CD4-positive, alpha-beta T cell treated with Interleukin-6 at 100 ng/mL for 8 hours (primary cell): ENCODE measurements around the gene MERTK.
"Not testable (repeated sequence)": the region's sequence is repeated elsewhere in the genome, so short reads cannot be mapped to it uniquely, and the experiment has no call there.

Experiments
- DNase-seq: peaks from one replicate; pipeline ENCODE4 v3.0.0-alpha.2; 2020; ENCODE audit warnings: mixed read lengths, low spot score

Gene MERTK

DNA sequence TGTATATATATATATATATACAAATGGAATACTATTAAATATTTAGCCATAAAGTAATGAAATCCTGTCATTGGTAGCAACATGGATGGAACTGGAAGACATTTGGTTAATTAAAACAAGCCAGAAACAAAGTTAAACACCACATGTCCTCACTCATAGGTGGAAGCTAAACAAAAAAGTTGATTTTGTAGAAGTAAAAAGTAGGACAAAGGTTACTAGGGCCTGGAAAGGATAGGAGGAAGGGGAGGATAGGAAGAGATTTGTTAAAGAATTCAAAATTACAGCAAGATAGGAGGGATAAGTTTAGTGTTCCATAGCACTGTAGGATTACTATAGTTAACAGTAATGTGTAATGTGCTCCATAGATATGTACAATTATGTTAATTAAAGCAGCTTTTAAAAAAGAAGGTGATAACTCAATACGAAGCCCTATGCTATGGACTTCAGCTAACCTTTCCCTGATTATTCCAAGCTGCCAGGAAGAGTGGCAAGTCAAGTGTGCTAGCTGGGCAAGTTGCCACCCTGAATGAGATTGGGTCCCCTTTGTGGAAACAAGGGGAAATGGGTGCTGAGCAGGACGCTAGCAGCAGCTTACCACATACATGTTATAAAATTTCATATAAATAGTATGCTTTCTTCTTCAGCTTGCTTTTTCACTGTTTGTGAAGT lies 12.3 kb downstream of the MERTK start:
- no peak for DNase-seq

DNA sequence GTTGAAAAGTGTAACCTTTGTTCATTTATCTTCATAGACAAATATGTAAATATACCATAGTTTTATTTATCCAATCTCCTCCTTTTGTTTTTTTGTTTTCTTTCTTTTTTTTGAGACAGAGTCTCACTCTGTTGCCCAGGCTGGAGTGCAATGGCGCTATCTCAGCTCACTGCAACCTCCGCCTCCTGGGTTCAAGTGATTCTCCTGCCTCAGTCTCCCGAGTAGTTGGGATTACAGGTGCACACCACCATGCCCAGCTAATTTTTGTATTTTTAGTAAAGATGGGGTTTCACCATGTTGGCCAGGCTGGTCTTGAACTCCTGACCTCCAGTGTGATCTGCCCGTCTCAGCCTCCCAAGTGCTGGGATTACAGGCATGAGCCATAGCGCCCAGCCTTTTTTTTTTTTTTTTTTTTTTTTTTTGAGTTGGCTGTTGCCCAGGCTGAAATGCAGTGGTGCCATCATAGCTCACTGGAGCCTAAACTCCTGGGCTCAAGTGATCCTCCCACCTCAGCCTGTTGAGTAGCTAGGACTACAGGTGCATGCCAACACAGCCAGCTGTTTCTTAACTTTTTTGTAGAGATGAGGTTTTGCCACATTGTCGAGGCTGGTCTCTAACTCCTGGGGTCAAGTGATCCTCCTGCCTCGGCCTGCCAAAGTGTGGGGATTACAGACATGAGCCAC lies 13.0 kb downstream of the MERTK start:
- not testable (repeated sequence) for DNase-seq

DNA sequence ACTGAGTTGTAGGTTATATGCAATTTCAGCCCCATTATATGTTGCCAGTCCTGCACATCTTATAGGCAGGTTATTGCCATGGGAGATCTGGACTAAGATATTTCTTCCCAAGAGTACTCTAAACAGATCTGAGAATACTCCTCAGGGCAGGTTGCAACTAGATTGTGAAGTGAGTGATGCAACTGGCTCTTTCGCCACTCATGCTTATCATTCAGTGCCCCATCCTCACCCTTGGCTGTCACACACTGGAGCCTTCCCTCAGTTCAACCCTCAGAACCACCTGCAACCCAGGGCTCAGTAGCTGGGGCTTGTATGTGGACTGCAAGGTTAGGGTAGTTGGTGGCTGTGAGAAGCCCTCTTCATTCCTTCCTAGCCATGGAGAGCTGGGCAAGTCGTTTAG lies 14.1 kb downstream of the MERTK start:
- no peak for DNase-seq

DNA sequence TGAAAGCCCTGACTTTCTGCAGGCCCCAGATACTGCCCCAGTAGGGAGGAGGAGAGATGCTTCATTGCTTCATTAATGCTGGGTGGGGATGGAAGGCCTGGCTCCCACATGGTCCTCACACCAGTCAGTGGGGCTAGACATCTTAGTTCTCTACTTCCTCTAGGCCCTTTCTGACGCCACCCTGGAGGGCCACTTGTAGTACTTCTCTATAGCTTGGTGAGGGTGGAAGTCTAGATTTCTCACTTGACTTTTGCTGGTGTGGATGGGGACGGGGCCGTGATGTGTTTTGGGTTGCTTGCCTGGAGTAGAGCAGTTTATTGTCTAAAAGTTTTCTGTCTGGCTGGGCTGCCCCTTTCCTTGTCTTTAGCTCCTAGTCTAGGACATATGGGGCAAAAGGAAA lies 18.7 kb downstream of the MERTK start:
- DNase-seq = no peak

DNA sequence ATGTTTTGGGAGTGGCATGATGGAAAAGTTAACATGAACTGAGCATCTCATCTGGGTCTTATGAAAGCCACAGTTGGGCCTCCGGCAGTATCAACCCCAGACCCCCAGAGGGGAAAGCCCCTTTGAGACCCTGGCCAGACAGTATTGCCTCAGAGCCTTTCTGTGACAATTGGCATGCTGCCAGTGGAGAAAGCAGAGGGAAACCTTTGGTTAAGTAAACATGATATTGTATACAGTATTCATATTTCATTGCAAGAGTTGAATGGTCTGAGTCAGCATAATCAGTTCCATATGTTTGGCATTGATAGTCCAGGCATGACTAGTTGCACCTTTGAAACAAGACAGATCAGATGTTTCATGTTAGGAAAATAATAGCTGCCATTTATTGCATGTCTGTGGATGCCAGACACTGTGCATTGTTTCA lies 20.0 kb downstream of the MERTK start:
- DNase-seq = no peak

DNA sequence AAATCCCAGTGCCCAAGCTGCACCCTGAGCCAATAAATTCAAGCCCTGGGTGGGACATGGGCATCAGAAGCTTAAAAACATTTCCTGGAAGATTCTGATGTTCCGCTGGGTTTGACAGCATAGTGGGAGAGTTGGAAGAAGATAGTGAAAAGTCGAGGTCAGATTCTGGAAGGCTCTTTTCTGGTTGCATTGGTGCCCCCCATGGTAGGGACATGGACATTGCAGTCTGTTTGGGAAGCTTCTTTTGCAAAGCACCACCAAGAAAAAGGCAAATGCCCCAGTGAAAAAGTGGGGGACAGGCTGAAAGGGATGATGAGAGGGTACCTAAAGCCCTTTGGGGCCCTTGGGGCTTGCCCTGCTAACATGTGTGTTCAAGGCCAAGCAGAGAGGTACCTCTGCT lies 21.0 kb downstream of the MERTK start:
- DNase-seq = no peak

DNA sequence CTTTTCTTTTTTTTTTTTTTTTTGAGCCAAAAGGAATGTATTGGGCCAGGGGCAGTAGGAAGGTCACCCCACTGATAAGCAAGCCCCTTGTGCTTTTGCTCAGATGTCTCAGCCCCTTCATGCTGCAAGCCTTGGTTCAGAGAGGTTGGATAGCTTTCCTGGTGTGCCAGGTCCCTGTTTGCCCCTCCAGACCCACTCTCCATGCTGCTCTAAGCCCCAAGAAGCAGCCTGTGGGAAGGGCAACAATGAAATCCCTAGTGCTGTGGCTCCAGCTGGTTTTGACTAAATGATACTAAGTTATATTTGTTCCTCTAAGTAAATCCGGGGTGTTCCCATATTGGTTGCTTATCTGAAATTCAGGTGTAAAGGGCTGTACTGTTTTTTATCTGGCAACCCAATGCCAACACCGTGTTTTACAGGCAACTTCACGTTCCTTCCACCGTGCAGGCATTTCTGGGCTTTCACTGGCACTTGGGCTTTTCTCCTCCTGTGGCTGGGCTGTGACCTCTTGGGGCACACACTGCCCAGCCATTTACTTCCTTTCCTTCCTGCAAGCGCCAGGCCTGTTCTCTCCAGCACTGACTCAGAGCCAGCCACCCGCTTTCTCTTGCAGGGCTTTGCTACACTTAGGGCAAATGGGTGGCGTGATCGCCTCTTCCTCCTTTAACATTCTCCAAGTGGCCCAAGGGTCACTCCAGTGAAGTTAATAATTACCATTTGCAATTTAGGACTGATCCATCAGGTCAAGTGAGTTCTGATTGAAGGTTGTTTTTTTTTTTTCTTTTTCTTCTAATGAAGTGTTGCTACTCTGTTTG lies 21.6 kb downstream of the MERTK start:
- DNase-seq = no peak

DNA sequence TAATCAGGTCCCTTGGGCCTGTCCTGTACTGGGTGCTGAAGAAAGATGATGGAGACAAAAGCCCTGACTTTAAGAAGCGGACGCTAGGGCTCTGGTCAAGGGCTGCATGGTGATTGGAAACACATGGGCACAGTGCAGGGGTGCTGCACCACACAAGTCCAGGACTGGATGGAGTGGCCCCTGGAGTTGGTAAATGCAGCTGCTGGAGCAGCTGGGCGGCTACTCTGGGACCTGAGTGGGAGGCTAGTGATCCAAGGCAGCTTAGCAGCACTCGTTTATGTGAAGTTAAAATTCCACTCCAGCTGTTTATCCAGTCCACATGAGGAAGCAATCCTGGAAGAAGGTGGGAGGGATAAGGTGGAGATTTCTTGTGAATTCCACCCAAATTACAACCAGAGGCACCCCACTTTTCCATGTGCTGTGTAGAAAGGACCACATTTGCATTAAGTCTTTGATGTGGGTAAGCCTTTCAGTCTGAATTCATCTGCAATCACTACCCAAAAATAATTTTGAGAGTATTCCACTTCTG lies 24.9 kb downstream of the MERTK start:
- no peak for DNase-seq

DNA sequence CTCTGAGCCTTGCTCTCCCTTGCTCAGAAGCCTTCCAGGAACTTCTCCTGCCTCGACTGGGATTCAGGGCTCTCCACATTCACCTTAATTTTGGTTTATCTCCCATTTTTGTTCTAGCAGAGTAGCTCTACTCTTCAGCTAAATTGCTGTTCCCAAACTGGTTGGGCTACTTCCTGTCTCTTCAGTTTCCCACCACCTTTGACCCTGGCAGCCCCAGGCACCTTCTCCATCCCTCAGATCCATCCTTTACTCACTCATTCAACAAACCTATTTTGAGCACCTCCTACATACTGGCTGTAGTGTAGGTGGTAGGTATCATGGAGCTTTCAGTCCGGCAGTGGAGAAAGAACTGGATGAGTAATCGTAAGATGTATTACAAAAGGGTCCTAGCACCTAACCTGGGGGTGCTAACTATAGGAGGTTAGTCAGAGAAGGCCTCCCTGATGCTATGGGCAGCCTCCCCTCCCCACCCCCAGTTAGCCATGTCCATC lies 26.3 kb downstream of the MERTK start:
- DNase-seq = no peak

DNA sequence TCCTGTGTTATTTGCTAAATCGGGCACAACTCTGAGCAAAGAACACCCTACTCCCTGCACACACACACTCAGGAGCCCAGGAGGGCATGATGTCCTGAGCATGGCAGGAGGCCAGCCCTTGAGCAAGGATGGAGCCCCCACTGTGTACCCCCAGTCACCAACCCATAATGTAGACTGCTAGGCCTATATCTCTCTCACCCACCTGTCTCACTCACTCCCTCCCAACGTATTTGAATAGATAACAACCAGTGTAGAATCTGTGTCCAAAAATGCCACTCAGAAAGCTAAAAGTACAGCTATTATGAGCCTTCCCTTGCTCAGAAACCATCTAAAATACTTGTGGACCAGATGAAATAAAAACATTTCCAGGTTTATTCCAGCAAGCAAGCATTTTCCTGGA lies 29.3 kb downstream of the MERTK start:
- DNase-seq = no peak

DNA sequence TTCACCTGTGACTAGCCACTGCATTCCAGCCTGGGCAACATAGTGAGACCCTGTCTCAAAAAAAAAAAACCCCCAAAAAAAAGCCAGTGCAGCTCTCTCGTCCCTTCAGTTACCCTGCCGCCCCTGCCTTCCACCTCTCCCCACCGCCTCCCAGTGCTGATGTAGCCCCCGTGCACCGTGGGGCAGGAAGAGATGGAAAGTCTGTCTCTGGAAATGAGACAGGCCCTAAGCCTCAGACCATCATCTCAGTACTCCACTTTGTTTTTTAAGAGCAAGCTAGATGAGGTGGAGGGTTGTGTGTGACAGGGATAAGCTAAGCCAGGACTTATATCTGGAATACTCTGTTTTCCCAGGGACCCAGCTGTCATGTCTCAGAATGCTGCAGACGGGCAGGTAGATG lies 32.0 kb downstream of the MERTK start:
- no peak for DNase-seq

DNA sequence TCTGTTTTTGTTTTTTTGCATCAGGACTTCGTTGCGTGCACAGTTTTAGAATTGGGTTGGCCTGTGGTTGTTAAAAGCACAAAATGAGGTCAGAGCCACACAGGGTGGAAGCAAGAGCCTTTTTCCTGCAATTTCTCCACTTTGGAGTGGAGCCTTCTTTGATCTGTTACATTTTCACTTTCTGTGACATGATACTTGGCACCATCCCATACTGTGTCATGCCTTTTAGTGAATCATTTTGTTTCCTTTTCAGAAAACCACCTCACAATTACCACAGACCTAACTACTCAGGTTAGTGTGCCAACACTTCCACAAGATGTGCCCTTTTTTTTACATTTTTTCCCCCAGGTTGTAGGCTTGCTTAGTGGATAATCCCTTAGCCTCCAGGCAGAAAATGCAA lies 32.5 kb downstream of the MERTK start:
- no peak for DNase-seq

DNA sequence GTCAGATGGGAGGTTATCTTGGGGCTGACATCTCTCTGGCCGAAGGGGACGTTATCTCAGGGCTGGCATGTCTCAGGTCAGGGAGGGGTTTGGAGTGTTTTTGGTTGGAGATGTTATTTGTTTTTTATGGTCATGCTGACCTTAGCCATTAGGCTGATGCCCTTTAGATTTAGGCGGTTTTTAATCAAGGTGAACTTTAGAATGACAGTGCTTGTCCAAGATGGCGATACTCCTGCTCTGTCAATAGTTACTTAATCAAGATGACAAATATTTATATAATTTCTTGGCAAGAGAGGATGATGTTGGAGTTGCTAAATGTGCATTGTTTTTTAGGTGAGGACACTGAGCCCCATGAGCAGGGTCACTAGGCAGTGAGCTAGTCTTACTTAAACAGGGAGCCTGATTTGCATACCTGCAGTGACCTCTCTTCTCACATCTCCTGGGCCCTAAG lies 34.5 kb downstream of the MERTK start:
- DNase-seq = no peak

DNA sequence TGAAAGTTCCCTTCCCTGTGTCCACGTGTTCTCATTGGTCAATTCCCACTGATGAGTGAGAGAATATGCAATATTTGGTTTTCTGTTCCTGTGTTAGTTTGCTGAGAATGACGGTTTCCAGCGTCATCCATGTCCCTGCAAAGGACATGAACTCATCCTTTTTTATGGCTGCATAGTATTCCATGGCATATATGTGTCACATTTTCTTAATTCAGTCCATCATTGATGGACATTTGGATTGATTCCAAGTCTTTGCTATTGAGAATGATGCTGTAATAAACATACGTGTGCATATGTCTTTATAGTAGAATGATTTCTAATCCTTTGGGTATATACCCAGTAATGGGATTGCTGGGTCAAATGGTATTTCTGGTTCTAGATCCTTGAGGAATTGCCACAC lies 35.5 kb downstream of the MERTK start:
- not testable (repeated sequence) for DNase-seq

DNA sequence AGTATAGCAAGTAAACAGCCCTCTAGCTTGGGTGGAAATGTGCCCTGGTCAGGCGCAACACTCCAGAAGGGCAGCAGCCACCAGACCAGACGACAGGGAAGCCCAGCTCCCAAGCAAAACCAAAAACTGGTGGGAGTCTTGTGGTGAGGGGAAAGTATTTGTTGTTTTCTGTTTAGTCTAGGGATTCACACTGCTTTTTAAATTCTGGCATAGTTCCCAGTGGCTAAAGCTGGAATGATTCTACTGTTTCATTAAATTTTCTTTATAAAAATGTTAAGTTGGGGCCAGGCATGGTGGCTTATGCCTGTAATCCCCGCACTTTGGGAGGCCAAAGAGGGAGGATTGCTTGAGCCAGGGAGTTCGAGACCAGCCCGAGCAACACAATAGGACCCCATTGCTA lies 38.5 kb downstream of the MERTK start:
- no peak for DNase-seq

DNA sequence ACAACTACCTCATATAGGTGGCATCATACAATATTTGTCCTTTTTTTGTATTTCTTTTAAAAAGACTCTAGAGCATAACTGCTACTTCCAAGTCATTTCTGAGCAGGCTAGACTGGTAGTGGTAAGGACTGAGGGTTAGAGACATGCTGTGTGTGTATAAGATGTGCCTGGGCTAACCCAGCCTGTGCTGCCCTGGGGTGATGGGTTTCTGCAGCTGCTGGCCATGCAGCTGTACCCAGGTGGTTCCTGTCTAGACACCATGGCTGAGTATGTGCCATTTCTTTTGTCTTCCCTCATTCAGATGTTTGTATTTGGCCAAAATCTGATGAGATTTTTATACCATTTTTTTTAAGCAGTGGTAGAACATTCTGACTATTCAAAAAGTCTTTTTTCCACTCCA lies 40.0 kb downstream of the MERTK start:
- DNase-seq = no peak

DNA sequence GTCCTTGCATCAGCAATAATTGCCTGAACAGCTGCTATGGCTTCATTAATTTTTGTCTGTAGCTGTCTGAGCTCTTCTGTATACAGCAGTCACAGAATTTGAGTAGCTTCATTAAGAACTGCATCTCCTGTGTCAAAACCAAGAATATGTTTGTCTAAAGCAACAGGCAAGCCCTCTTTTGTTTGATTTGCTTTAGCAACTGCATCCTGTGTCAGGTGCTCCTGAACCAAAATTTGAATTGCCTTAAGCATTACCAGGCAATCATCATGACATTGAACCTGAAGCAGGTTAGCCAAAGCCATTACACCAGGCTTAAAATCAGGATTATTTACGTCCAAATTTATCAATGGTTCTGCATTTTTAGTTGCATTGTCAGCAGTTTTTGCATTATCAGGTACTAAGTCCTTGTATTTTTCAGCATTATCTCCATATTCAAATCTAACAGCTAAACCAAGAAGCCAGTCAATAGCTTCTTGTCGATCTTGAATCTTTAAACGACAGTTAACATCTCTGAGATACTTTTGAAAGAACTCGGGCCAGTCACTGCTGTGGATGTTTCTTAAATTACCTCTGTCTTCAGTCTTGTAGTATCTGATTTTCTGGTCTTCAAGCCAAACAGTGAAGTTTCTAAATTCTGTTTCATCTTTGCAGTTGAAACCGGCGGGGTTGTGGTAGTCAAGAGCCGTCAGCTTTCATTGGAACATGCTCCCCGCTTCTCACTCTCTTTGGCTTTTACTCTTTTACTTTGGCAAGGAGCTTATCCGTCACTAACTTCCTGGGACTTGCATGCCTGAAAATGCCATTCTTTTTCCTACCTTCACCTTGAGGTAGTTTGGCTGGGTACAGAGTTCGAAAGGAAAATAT lies 42.2 kb downstream of the MERTK start:
- DNase-seq = no peak

DNA sequence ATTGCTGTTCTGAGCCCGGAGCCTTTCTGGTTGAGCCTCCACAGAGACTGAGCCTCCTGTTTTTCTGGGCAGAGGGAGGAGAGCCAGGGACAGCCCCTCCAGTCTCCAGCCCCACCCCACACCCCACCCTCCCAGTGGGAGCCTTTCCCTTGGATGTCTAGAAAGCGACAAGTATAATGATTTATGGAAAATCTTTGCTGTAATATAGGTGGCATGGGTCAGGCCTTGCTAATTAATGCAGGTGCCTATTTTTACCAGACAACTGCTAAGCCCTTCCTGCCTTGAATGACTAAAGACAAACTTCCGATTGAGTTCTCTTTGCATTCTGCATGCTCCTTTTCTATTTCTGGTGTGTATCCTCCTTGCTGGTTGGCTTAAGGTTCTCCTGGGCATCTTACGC lies 43.1 kb downstream of the MERTK start:
- no peak for DNase-seq

DNA sequence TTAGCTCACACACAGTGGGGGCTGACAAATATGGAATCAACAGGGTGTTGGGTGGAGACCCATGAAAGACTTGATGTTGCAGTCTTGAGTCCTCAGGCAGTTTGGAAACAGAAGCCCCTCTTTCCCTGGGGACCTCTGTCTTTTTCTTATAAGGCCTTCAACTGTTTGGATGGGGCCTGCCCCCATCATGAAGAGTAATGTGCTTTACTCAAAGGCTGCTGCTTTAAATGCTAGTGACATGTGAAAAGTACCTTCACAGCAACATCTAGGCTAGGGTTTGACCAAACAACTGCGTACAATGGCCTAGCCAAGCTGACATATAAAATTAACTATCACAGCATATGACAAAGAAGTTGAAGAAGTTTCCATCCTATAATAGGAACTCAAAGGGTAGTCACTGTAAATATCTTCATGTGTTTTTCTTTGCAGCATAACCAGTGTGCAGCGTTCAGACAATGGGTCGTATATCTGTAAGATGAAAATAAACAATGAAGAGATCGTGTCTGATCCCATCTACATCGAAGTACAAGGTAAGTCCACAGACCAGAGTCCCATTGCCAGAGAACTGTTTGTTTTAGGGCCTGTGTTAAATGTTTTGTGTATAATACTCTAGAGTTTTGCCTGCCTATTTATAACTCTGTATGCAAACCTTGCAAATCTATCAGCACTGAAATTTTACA lies 46.3 kb downstream of the MERTK start:
- no peak for DNase-seq

DNA sequence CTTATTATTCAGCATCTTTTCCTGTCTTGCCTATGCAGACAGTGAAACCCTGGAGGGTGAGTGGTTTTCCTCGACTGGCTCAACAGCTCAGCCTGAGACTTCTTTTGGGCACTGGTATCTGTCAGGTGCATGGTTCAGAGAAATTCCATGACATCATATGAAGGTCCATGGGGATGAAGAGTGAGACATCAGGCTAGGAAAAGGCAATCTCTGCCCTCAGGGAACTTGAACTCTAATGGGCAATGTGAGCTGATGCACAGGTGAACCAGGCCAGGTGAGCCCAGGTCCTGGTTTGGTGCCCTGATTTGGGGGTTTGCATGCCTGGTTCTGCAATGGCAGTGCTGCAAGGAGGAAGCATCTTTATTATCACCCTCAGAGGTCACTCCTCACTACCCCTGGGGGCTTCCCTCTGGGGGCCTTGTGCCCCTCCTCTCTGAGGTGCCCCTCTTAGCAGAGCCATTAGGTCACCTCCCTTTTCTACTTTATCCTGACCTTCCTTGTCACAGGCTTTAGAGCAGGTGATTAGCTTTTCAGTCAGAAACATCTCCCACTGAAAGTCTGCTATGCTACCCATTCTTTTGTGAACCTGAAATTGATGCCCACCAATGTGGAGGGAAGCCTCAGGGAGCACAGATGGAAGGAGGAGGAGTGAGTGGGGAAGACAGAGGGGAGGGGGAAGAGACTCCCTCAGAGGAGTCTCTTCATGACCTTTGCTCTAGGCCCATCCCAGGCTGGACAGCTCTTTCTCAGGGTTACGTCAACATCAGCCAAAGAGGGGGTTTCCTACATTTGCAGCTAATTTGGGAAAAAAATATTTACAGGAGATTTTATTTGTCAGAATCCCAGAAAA lies 47.3 kb downstream of the MERTK start:
- no peak for DNase-seq
